Activated naive CD8-positive, alpha-beta T cell treated with anti-CD3 and anti-CD28 coated beads for 36 hours (primary cell): ENCODE measurements around the gene MACROH2A2. TPM values are rescaled to one million over a fixed set of nuclear protein-coding genes. Genes with fewer than 3 reads are reported as not detected.
A peak's percentile ranks its signal among the peaks of the same experiment; 100 is the strongest.
"Not testable (repeated sequence)": the region's sequence is repeated elsewhere in the genome, so short reads cannot be mapped to it uniquely, and the experiment has no call there.

ENCODE experiments used
- DNase-seq: peaks from one replicate; pipeline ENCODE4 v3.0.0; 2021
- H3K27ac Mint-ChIP-seq: one replicate; pipeline ENCODE4 v1.8.0; 2022; ENCODE audit warnings: mild to moderate bottlenecking, moderate library complexity, mixed read lengths
- H3K27me3 Mint-ChIP-seq: one replicate; pipeline ENCODE4 v1.8.0; 2022; ENCODE audit warnings: mild to moderate bottlenecking, mixed read lengths
- H3K36me3 Mint-ChIP-seq: one replicate; pipeline ENCODE4 v1.8.0; 2021; ENCODE audit warnings: mild to moderate bottlenecking, mixed read lengths
- H3K4me1 Mint-ChIP-seq: one replicate; pipeline ENCODE4 v1.8.0; 2021; ENCODE audit warnings: mixed read lengths
- H3K4me3 Mint-ChIP-seq: one replicate; pipeline ENCODE4 v1.8.0; 2022; ENCODE audit warnings: mild to moderate bottlenecking, moderate library complexity, mixed read lengths
- H3K9me3 Mint-ChIP-seq: one replicate; pipeline ENCODE4 v1.8.0; 2022; ENCODE audit warnings: mixed read lengths
- total RNA-seq, 2 experiments: library from RNA; stranded (reverse); gene quantifications; one replicate each; pipeline ENCODE4 v1.2.3, GENCODE V29; 2021

The MACROH2A2 gene
- total RNA-seq, 2 experiments from 2014 or later = 3.9 to 4.8 TPM

- Mint-ChIP-seq H3K9me3 (no peaks in the 10 kb centered on the region), H3K27ac (peak overlapping the region; percentile 25), H3K4me1 (peaks cover 3% of the 10 kb centered on the region), H3K4me3 (no peak overlapping the region), H3K27me3 (no peaks in the 10 kb centered on the region), H3K36me3 (peaks cover 2% of the 10 kb centered on the region)
- DNase-seq = no peak
Observed at GRCh38 chr10:70106958-70107791, 54.5 kb downstream of the MACROH2A2 start.

- no peak overlapping the region for H3K27ac Mint-ChIP-seq
- H3K36me3 Mint-ChIP-seq = peaks cover 2% of the 10 kb centered on the region
- DNase-seq = no peak
- no peak overlapping the region for H3K4me3 Mint-ChIP-seq
- peaks cover 3% of the 10 kb centered on the region for H3K4me1 Mint-ChIP-seq
- H3K9me3 Mint-ChIP-seq = no peaks in the 10 kb centered on the region
- H3K27me3 Mint-ChIP-seq = no peaks in the 10 kb centered on the region
Observed at GRCh38 chr10:70109064-70109729, 56.6 kb downstream of the MACROH2A2 start.

GRCh38 chr10:70111496-70111895, 58.9 kb downstream of the MACROH2A2 start:
- no peak overlapping the region for H3K4me3 Mint-ChIP-seq
- no peaks in the 10 kb centered on the region for H3K9me3 Mint-ChIP-seq
- H3K4me1 Mint-ChIP-seq = peaks cover 4% of the 10 kb centered on the region
- no peak overlapping the region for H3K27ac Mint-ChIP-seq
- DNase-seq = no peak
- H3K27me3 Mint-ChIP-seq = no peaks in the 10 kb centered on the region
- peaks cover 2% of the 10 kb centered on the region for H3K36me3 Mint-ChIP-seq

DNA sequence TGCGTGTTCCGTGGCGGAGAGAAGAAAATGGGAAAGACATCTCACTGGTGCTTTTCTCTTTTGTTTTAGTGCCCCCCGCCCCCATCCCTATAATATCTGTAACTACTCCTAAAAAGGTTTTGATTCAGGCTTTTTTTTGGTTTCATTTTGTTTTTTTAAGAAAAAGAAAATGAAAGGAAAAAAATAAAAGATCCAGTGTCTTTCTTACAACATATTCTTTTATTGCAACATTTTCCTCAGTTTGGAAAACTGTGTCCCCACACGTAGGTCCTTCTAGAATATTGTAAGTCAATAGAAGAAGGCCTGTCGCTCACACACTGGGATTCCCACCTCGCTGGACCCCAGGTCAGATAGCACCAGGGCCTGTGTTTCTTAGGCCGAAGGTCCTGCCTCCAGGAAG, 59.4 kb downstream of the MACROH2A2 start:
- peak overlapping the region; percentile 60 for H3K27ac Mint-ChIP-seq
- no peak for DNase-seq
- peaks cover 4% of the 10 kb centered on the region for H3K4me1 Mint-ChIP-seq
- no peaks in the 10 kb centered on the region for H3K27me3 Mint-ChIP-seq
- H3K36me3 Mint-ChIP-seq = peaks cover 2% of the 10 kb centered on the region
- H3K4me3 Mint-ChIP-seq = no peak overlapping the region
- H3K9me3 Mint-ChIP-seq = no peaks in the 10 kb centered on the region

DNA sequence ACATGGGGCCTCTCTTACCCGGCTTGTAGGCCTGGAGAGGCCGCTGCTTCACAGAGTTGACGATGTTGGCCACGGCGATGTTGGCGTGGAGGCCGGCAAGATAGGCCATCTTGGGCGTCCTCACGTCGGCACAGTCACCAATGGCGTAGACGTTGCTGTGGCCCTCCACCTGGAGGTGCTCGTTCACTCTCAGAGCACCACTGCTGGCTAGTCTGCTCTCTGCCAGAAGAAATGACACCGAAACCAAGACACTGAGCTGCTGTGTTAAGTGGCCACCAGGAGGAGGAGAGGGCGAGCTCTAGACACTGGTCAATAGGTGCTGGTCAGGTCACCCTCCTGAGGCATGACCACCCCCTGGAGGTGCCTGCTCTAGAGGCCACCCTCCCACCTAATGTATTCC, 62.3 kb downstream of the MACROH2A2 start:
- H3K4me1 Mint-ChIP-seq = peaks cover 4% of the 10 kb centered on the region
- H3K4me3 Mint-ChIP-seq = no peak overlapping the region
- peaks cover 2% of the 10 kb centered on the region for H3K36me3 Mint-ChIP-seq
- DNase-seq = no peak
- H3K27me3 Mint-ChIP-seq = no peaks in the 10 kb centered on the region
- H3K27ac Mint-ChIP-seq = no peak overlapping the region
- no peaks in the 10 kb centered on the region for H3K9me3 Mint-ChIP-seq

- peaks cover 4% of the 10 kb centered on the region for H3K36me3 Mint-ChIP-seq
- no peaks in the 10 kb centered on the region for H3K27me3 Mint-ChIP-seq
Observed at GRCh38 chr10:70115948-70116682, 63.5 kb downstream of the MACROH2A2 start.

DNA sequence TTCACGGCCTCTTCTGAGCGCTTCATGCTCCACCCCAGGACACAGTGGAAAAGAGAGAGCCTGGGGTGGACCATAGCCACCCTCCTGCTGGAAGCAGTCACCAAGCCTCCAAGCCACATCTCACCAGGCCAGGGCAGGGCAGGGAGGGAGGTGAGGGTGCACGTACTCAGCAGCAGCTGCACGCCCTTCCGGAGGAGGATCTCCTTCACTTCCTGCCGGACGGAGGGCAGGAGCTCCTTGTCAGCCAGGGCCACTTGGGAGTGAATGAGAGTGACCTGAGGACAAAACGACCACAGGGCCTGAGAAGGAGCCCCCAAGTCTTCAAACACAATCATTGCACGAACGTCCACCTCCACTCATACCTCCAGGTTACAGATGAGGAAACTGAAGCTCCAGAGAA, 65.0 kb downstream of the MACROH2A2 start:
- Mint-ChIP-seq H3K36me3 (peaks cover 2% of the 10 kb centered on the region), H3K4me1 (peaks cover 4% of the 10 kb centered on the region), H3K27ac (no peak overlapping the region), H3K9me3 (no peaks in the 10 kb centered on the region), H3K27me3 (no peaks in the 10 kb centered on the region), H3K4me3 (no peak overlapping the region)
- no peak for DNase-seq

More at GRCh38 chr10:70115948-70116682, 63.5 kb downstream of the MACROH2A2 start:
- peaks cover 4% of the 10 kb centered on the region for H3K4me1 Mint-ChIP-seq
- no peak overlapping the region for H3K4me3 Mint-ChIP-seq
- no peak overlapping the region for H3K27ac Mint-ChIP-seq
- H3K9me3 Mint-ChIP-seq = no peaks in the 10 kb centered on the region
- peak; percentile 49 for DNase-seq

DNA sequence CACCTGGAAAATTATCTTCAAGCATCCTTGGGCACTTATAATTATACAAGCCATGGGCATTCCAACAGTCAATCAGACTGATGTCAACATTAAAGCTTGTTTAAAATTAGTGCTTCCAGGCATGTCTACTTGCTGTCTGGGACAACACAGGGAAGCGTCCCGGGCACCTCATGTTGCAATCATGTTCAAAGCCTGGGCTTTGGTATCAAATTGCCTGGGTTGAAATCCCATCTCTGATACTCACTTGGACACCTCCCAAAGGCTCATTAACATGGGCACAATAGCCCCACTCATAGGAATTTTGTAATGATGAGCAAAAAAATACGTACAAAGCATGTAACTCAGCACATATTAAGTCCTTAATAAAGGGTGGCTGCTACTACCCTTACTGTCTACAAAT, 65.5 kb downstream of the MACROH2A2 start:
- Mint-ChIP-seq H3K4me1 (peaks cover 4% of the 10 kb centered on the region), H3K4me3 (no peak overlapping the region), H3K27me3 (no peaks in the 10 kb centered on the region), H3K27ac (no peak overlapping the region), H3K36me3 (peaks cover 2% of the 10 kb centered on the region), H3K9me3 (no peaks in the 10 kb centered on the region)
- no peak for DNase-seq

GRCh38 chr10:70119197-70119596, 66.6 kb downstream of the MACROH2A2 start:
- H3K36me3 Mint-ChIP-seq = peaks cover 3% of the 10 kb centered on the region
- no peaks in the 10 kb centered on the region for H3K9me3 Mint-ChIP-seq
- peaks cover 4% of the 10 kb centered on the region for H3K4me1 Mint-ChIP-seq
- H3K4me3 Mint-ChIP-seq = no peak overlapping the region
- no peak for DNase-seq
- no peaks in the 10 kb centered on the region for H3K27me3 Mint-ChIP-seq
- H3K27ac Mint-ChIP-seq = no peak overlapping the region

DNA sequence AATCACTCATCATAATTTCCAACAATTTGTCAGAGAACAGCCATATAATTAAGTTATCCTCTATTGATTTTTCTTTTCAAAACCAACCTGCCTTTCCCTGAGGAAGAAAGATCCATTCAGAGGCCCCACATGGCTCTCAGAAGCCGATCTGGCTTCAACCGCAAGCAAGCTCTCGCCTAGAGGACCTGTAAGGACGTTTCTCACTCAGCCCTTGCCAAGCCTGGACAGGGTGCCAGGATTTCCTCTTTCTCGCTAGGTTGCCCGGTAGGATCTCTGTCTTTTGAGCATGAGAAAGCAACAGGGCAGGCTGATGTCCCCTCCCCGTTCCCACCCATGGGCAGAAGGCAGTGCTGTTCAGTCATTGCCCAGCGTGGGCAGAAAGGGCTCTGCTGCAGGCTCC, 67.0 kb downstream of the MACROH2A2 start:
- H3K4me3 Mint-ChIP-seq = no peak overlapping the region
- H3K27ac Mint-ChIP-seq = no peak overlapping the region
- peaks cover 4% of the 10 kb centered on the region for H3K4me1 Mint-ChIP-seq
- no peak for DNase-seq
- peaks cover 3% of the 10 kb centered on the region for H3K36me3 Mint-ChIP-seq
- no peaks in the 10 kb centered on the region for H3K9me3 Mint-ChIP-seq
- H3K27me3 Mint-ChIP-seq = no peaks in the 10 kb centered on the region

- Mint-ChIP-seq H3K36me3 (peaks cover 3% of the 10 kb centered on the region), H3K9me3 (no peaks in the 10 kb centered on the region), H3K27ac (no peak overlapping the region), H3K4me3 (no peak overlapping the region), H3K27me3 (no peaks in the 10 kb centered on the region), H3K4me1 (peaks cover 4% of the 10 kb centered on the region)
- DNase-seq = no peak
Observed at GRCh38 chr10:70120417-70120816, 67.8 kb downstream of the MACROH2A2 start.

GRCh38 chr10:70121281-70121949, 68.8 kb downstream of the MACROH2A2 start:
- no peaks in the 10 kb centered on the region for H3K9me3 Mint-ChIP-seq
- H3K27ac Mint-ChIP-seq = no peak overlapping the region
- no peak for DNase-seq
- H3K27me3 Mint-ChIP-seq = no peaks in the 10 kb centered on the region
- H3K36me3 Mint-ChIP-seq = peaks cover 3% of the 10 kb centered on the region
- no peaks in the 10 kb centered on the region for H3K4me1 Mint-ChIP-seq
- no peak overlapping the region for H3K4me3 Mint-ChIP-seq

- Mint-ChIP-seq H3K27me3 (no peaks in the 10 kb centered on the region), H3K27ac (no peak overlapping the region), H3K4me3 (no peak overlapping the region), H3K36me3 (peaks cover 3% of the 10 kb centered on the region), H3K4me1 (no peaks in the 10 kb centered on the region), H3K9me3 (no peaks in the 10 kb centered on the region)
- DNase-seq = no peak
Observed at GRCh38 chr10:70122742-70123141, 70.1 kb downstream of the MACROH2A2 start.

DNA sequence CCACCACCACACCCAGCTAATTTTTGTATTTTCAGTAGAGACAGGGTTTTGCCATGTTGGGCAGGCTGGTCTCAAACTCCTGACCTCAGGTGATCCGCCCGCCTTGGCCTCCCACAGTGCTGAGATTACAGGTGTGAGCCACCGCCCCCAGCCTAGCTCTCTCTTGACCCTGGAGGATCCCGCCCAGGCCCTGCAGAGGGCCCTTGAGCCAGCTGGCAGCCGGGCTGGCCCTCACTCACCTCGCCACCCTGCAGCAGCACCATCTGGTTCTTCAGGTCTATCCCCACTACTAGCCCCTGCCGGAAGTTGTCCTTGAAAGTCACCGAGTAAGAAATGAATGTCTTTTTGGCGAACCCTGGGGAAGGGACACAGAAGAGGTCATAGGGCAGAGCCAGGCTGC, 70.5 kb downstream of the MACROH2A2 start:
- H3K27me3 Mint-ChIP-seq, H3K4me1 Mint-ChIP-seq: not testable (repeated sequence)

GRCh38 chr10:70123817-70124216, 71.2 kb downstream of the MACROH2A2 start:
- Mint-ChIP-seq H3K4me1 (no peaks in the 10 kb centered on the region), H3K9me3 (no peaks in the 10 kb centered on the region), H3K27ac (no peak overlapping the region)

More for the DNA sequence above, 70.5 kb downstream of the MACROH2A2 start:
- H3K4me3 Mint-ChIP-seq, H3K27ac Mint-ChIP-seq, DNase-seq, H3K36me3 Mint-ChIP-seq, H3K9me3 Mint-ChIP-seq: not testable (repeated sequence)

More at GRCh38 chr10:70123817-70124216, 71.2 kb downstream of the MACROH2A2 start:
- H3K36me3 Mint-ChIP-seq = peaks cover 3% of the 10 kb centered on the region
- no peak overlapping the region for H3K4me3 Mint-ChIP-seq
- H3K27me3 Mint-ChIP-seq = no peaks in the 10 kb centered on the region
- no peak for DNase-seq
